ENCODE measurements around the gene SCEL.

Gene SCEL

GRCh38 chr13:77535448-77535847, at the start of gene SCEL:
TSS of gene SCEL (plus strand) at chr13:77535706. CDS start at chr13:77555876, 20,170 bp downstream.
- TF ChIP-seq POLR2A (IDR thresholded peaks at IDR 0.05; ENCODE audit: low read length): no peak
- TF ChIP-seq GATA1 (IDR thresholded peaks at IDR 0.05; ENCODE audit: low read depth, low read length): no peak
- DNase-seq: no peak

- DNase-seq: no peak
- TF ChIP-seq POLR2A (IDR thresholded peaks at IDR 0.05; ENCODE audit: low read length) (no peak), GATA1 (IDR thresholded peaks at IDR 0.05; ENCODE audit: low read depth, low read length) (no peak)
Observed at GRCh38 chr13:77489566-77490337, 45.8 kb upstream of the SCEL start.

GRCh38 chr13:77492982-77493381, 42.5 kb upstream of the SCEL start:
- TF ChIP-seq GATA1 (IDR thresholded peaks at IDR 0.05; ENCODE audit: low read depth, low read length): no peak
- TF ChIP-seq POLR2A (IDR thresholded peaks at IDR 0.05; ENCODE audit: low read length): no peak
- peak; percentile 4 for DNase-seq

GRCh38 chr13:77494226-77494625, 41.3 kb upstream of the SCEL start:
- TF ChIP-seq GATA1 (IDR thresholded peaks at IDR 0.05; ENCODE audit: low read depth, low read length) (no peak), POLR2A (IDR thresholded peaks at IDR 0.05; ENCODE audit: low read length) (no peak)
- no peak for DNase-seq

GRCh38 chr13:77497350-77497749, 38.2 kb upstream of the SCEL start:
- no peak for TF ChIP-seq GATA1 (IDR thresholded peaks at IDR 0.05; ENCODE audit: low read depth, low read length)
- TF ChIP-seq POLR2A (IDR thresholded peaks at IDR 0.05; ENCODE audit: low read length): no peak
- no peak for DNase-seq

- no peak for TF ChIP-seq GATA1 (IDR thresholded peaks at IDR 0.05; ENCODE audit: low read depth, low read length)
- TF ChIP-seq POLR2A (IDR thresholded peaks at IDR 0.05; ENCODE audit: low read length): no peak
Observed at GRCh38 chr13:77497835-77498234, 37.7 kb upstream of the SCEL start.

GRCh38 chr13:77502104-77502720, 33.3 kb upstream of the SCEL start:
- DNase-seq: no peak
- TF ChIP-seq POLR2A (IDR thresholded peaks at IDR 0.05; ENCODE audit: low read length) (no peak), GATA1 (IDR thresholded peaks at IDR 0.05; ENCODE audit: low read depth, low read length) (no peak)

More at GRCh38 chr13:77497835-77498234, 37.7 kb upstream of the SCEL start:
- DNase-seq: no peak

GRCh38 chr13:77503398-77503797, 32.1 kb upstream of the SCEL start:
- no peak for DNase-seq

GRCh38 chr13:77506874-77507273, 28.6 kb upstream of the SCEL start:
- TF ChIP-seq POLR2A (IDR thresholded peaks at IDR 0.05; ENCODE audit: low read length) (no peak), GATA1 (IDR thresholded peaks at IDR 0.05; ENCODE audit: low read depth, low read length) (no peak)
- no peak for DNase-seq

More at GRCh38 chr13:77503398-77503797, 32.1 kb upstream of the SCEL start:
- no peak for TF ChIP-seq GATA1 (IDR thresholded peaks at IDR 0.05; ENCODE audit: low read depth, low read length)
- TF ChIP-seq POLR2A (IDR thresholded peaks at IDR 0.05; ENCODE audit: low read length): no peak

- no peak for TF ChIP-seq POLR2A (IDR thresholded peaks at IDR 0.05; ENCODE audit: low read length)
- TF ChIP-seq GATA1 (IDR thresholded peaks at IDR 0.05; ENCODE audit: low read depth, low read length): no peak
- DNase-seq: no peak
Observed at GRCh38 chr13:77507931-77508776, 27.4 kb upstream of the SCEL start.

GRCh38 chr13:77508959-77509620, 26.4 kb upstream of the SCEL start:
- TF ChIP-seq POLR2A (IDR thresholded peaks at IDR 0.05; ENCODE audit: low read length): no peak
- no peak for TF ChIP-seq GATA1 (IDR thresholded peaks at IDR 0.05; ENCODE audit: low read depth, low read length)
- DNase-seq: no peak

- no peak for DNase-seq
- no peak for TF ChIP-seq GATA1 (IDR thresholded peaks at IDR 0.05; ENCODE audit: low read depth, low read length)
- no peak for TF ChIP-seq POLR2A (IDR thresholded peaks at IDR 0.05; ENCODE audit: low read length)
Observed at GRCh38 chr13:77510156-77510555, 25.4 kb upstream of the SCEL start.

GRCh38 chr13:77511552-77511951, 24.0 kb upstream of the SCEL start:
- DNase-seq: no peak
- TF ChIP-seq GATA1 (IDR thresholded peaks at IDR 0.05; ENCODE audit: low read depth, low read length) (no peak), POLR2A (IDR thresholded peaks at IDR 0.05; ENCODE audit: low read length) (no peak)
